Fibroblast of skin of right quadriceps (primary cell): ENCODE data around the gene PC.
"Not testable (repeated sequence)": the region's sequence is repeated elsewhere in the genome, so short reads cannot be mapped to it uniquely, and the experiment has no call there.

Source experiments
- DNase-seq: peaks from one replicate; pipeline ENCODE4 v3.0.0-alpha.2; 2013

Gene PC

GRCh38 chr11:66840317-66841091 is 117.7 kb downstream of the PC start:
- no peak for DNase-seq

- DNase-seq = peak; percentile 60
Observed at GRCh38 chr11:66835768-66836405, 122.3 kb downstream of the PC start.

- DNase-seq = no peak
Observed at GRCh38 chr11:66834943-66835342, 123.2 kb downstream of the PC start.

GRCh38 chr11:66834539-66834845 is 123.7 kb downstream of the PC start:
- DNase-seq = no peak

GRCh38 chr11:66824573-66824972 is 133.6 kb downstream of the PC start:
- not testable (repeated sequence) for DNase-seq

- no peak for DNase-seq
Observed at GRCh38 chr11:66823700-66824099, 134.5 kb downstream of the PC start.

GRCh38 chr11:66820901-66821300 is 137.3 kb downstream of the PC start:
- DNase-seq = no peak

- DNase-seq = no peak
Observed at GRCh38 chr11:66820381-66820780, 137.8 kb downstream of the PC start.

GRCh38 chr11:66818231-66818955 is 139.8 kb downstream of the PC start:
- DNase-seq = no peak

GRCh38 chr11:66815646-66816045 is 142.5 kb downstream of the PC start:
- peak; percentile 7 for DNase-seq

GRCh38 chr11:66814678-66815077 is 143.5 kb downstream of the PC start:
- DNase-seq = no peak

GRCh38 chr11:66810576-66811185 is 147.5 kb downstream of the PC start:
- no peak for DNase-seq

GRCh38 chr11:66809592-66809991 is 148.6 kb downstream of the PC start:
- DNase-seq = no peak

GRCh38 chr11:66800720-66801428 is 157.3 kb downstream of the PC start:
- DNase-seq = no peak

- DNase-seq = not testable (repeated sequence)
Observed at GRCh38 chr11:66799815-66800214, 158.4 kb downstream of the PC start.
